K562 (cell line): ENCODE data around the gene WT1. TPM values are rescaled to one million over a fixed set of nuclear protein-coding genes. Genes with fewer than 3 reads are reported as not detected.

Source experiments
- ATAC-seq: fragments of 200-7000 bp; cut with Tn5 transposase; 3 replicates; pipeline ENCODE4 v1.9.1; 2020; ENCODE audit warnings: moderate library complexity
- BruUV-seq: library from RNA; stranded (reverse); fragments of 400-500 nt; replicated peaks from 2 replicates; lab custom pipeline; 2021; lab: Mats Ljungman, UMichigan
- CTCF ChIA-PET: fragments of 300-600 bp; formaldehyde crosslinking; extraction: SDS; loops from one replicate; lab custom pipeline; 2021; ENCODE audit warnings: low intra/inter-chr PET ratio; lab: Yijun Ruan, JAX
- POLR2A ChIA-PET: fragments of 300-600, 350-650 bp; sonication (Branson Sonifier 250); formaldehyde crosslinking; extraction: SDS; loops from one replicate; lab custom pipeline; 2021; ENCODE audit warnings: antibody characterized with exemption, inconsistent platforms; lab: Yijun Ruan, JAX
- DNase-seq, 4 experiments: peaks; one replicate each; pipeline versions ENCODE4 v3.0.0 to v3.0.0-alpha.2; 2011 to 2018; ENCODE audit warnings: low spot score in 3 of 4, mixed read lengths in 3 of 4; ENCODE audit errors: extremely low read depth in 1 of 4
- FAIRE-seq: peaks from 2 replicates; lab custom pipeline; 2011; peaks lifted over from hg19 to GRCh38; lab: Jason Lieb, UNC
- H2AFZ ChIP-seq: 2 replicates; pipeline ENCODE4 v1.6.0; 2011; ENCODE audit warnings: low read depth, low read length, control low read depth, inconsistent platforms
- H3K27ac ChIP-seq: fragments of 200-600 bp; 3 replicates; pipeline ENCODE4 v1.8.0; 2011; ENCODE audit warnings: low read depth, mild to moderate bottlenecking, control low read depth, inconsistent platforms, low read length, moderate library complexity, mixed read lengths; ENCODE audit errors: extremely low read depth
- H3K27me3 ChIP-seq, 2 experiments: fragments of 300-600 bp in 1 of 2; 2 replicates in 1 of 2; 3 replicates in 1 of 2; pipeline versions ENCODE4 v1.6.0 to v1.8.0; 2011; ENCODE audit warnings: inconsistent platforms in 2 of 2, low read length in 2 of 2, mild to moderate bottlenecking in 1 of 2, mixed read lengths in 1 of 2, moderate library complexity in 1 of 2; ENCODE audit not compliant: control insufficient read depth in 2 of 2, insufficient read depth in 2 of 2
- H3K36me3 ChIP-seq: fragments of 300-600 bp; 3 replicates; pipeline ENCODE4 v1.8.0; 2011; ENCODE audit warnings: mild to moderate bottlenecking, low read length, inconsistent platforms; ENCODE audit not compliant: control insufficient read depth, insufficient read depth
- H3K4me1 ChIP-seq, 2 experiments: fragments of 200-600 bp in 1 of 2; replicated peaks in 1 of 2; 2 replicates in 1 of 2; 3 replicates in 1 of 2; pipeline versions ENCODE4 v1.5.1 to v1.8.0; 2011; ENCODE audit warnings: inconsistent platforms in 2 of 2, low read length in 2 of 2, mild to moderate bottlenecking in 1 of 2, mixed read lengths in 1 of 2, moderate library complexity in 1 of 2; ENCODE audit not compliant: control insufficient read depth in 2 of 2, insufficient read depth in 2 of 2
- H3K4me2 ChIP-seq: 2 replicates; pipeline ENCODE4 v1.6.1; 2011; ENCODE audit warnings: low read length, control low read depth, inconsistent platforms, mixed read lengths; ENCODE audit not compliant: insufficient read depth
- H3K4me3 ChIP-seq: fragments of 200-600 bp; sonication (generic), shearing (Covaris generic); 2 replicates; pipeline ENCODE4 v1.5.1; 2016; ENCODE audit warnings: control low read depth, inconsistent platforms
- H3K79me2 ChIP-seq: fragments of 200-600 bp; 3 replicates; pipeline ENCODE4 v1.8.0; 2011; ENCODE audit warnings: low read length, inconsistent platforms; ENCODE audit not compliant: control insufficient read depth, insufficient read depth
- H3K9ac ChIP-seq, 2 experiments: 2 replicates each; pipeline versions ENCODE4 v1.6.0 to v1.6.1; 2011; ENCODE audit warnings: low read depth in 2 of 2, low read length in 2 of 2, control low read depth in 1 of 2, inconsistent platforms in 1 of 2, mild to moderate bottlenecking in 1 of 2, mixed read lengths in 1 of 2; ENCODE audit not compliant: insufficient read depth in 1 of 2
- H3K9me1 ChIP-seq: one replicate; pipeline ENCODE4 v1.6.0; 2011; ENCODE audit warnings: inconsistent platforms, mild to moderate bottlenecking, low read length, moderate library complexity; ENCODE audit not compliant: control insufficient read depth, insufficient read depth
- H3K9me3 ChIP-seq: replicated peaks from 2 replicates; pipeline ENCODE4 v1.5.1; 2011; ENCODE audit warnings: low read depth, low read length, inconsistent platforms; ENCODE audit not compliant: control insufficient read depth, insufficient read depth
- H4K20me1 ChIP-seq: replicated peaks from 2 replicates; pipeline ENCODE4 v1.6.1; 2011; ENCODE audit warnings: low read length, inconsistent platforms, mixed read lengths; ENCODE audit not compliant: control insufficient read depth, insufficient read depth
- CBX3 ChIP-seq, 2 experiments: IDR thresholded peaks; 1 replicate in 1 of 2; 2 replicates in 1 of 2; pipeline ENCODE4 v1.6.1; 2012; ENCODE audit warnings: inconsistent platforms in 2 of 2, low read length in 2 of 2, borderline replicate concordance in 1 of 2, control low read depth in 1 of 2
- POLR3G ChIP-seq: IDR thresholded peaks from 2 replicates; pipeline ENCODE4 v1.6.1; 2011; ENCODE audit not compliant: insufficient read length, insufficient replicate concordance; ENCODE audit errors: extremely low read depth
- PTRF ChIP-seq: fragments of 450-650 bp; IDR thresholded peaks from 2 replicates; pipeline ENCODE4 v1.6.1; 2016; ENCODE audit warnings: mild to moderate bottlenecking, missing genetic modification characterization, missing compliant biosample characterization
- RBFOX2 ChIP-seq: fragments of 200-400 bp; formaldehyde crosslinking; IDR thresholded peaks from 2 replicates; pipeline ENCODE4 v1.6.1; 2017; ENCODE audit warnings: low read depth, mild to moderate bottlenecking, low read length, moderate library complexity
- SIN3A ChIP-seq, 2 experiments: fragments of 150-350 bp in 1 of 2; IDR thresholded peaks; 2 replicates each; pipeline ENCODE4 v1.6.1; 2011 to 2016; ENCODE audit warnings: borderline replicate concordance in 2 of 2, low read depth in 2 of 2, low read length in 2 of 2, mild to moderate bottlenecking in 2 of 2, moderate library complexity in 2 of 2; ENCODE audit not compliant: control insufficient read depth in 1 of 2
- ZNF699 ChIP-seq: fragments of 250-450 bp; sonication (Bioruptor Pico); IDR thresholded peaks from 2 replicates; pipeline ENCODE4 v1.8.0; 2021; ENCODE audit warnings: mild to moderate bottlenecking, moderate library complexity; ENCODE audit not compliant: insufficient replicate concordance
- ZSCAN32 ChIP-seq: fragments of 450-650 bp; formaldehyde crosslinking; IDR thresholded peaks from 2 replicates; pipeline ENCODE4 v1.4.0; 2020; ENCODE audit warnings: mild to moderate bottlenecking, moderate library complexity
- WGBS: fragments of 100-300 bp; shearing (Covaris generic); methylation state at CpG from one replicate; pipeline ENCODE4 v1.1.6; 2016; ENCODE audit warnings: low coverage, mixed read lengths; ENCODE audit not compliant: insufficient coverage; ENCODE audit errors: missing lambda C conversion rate; 5-methylcytosine and 5-hydroxymethylcytosine counted together
- in situ Hi-C: fragments of 300-500 bp; cut with MboI; formaldehyde crosslinking; loops from 4 replicates; pipeline ENCODE4 v1.15.0; 2018; ENCODE audit warnings: inconsistent platforms, mixed read lengths
- intact Hi-C: fragments of 100-400 bp; cut with micrococcal nuclease; formaldehyde crosslinking; loops from 2 replicates; pipeline ENCODE4 v1.14.2; 2022
- polyA plus RNA-seq, 8 experiments: library from polyadenylated mRNA; depleted of rRNA in 4 of 8; stranded (reverse) in 5 of 8; unstranded in 3 of 8; fragments of >200 nt; fragmentation: Nextera tagmentation in 2 of 8; fragmentation: Illumina TruSeq in 1 of 8; extraction: Ambion mirVana in 2 of 8; extraction: Trizol in 1 of 8; gene quantifications; 2 replicates each; pipeline versions ENCODE4 v1.2.1 to v1.2.3, GENCODE V29; 2011 to 2014; ENCODE audit warnings: inconsistent platforms in 1 of 8, missing spikeins in 1 of 8
- total RNA-seq, 7 experiments: library from RNA; depleted of rRNA in 6 of 7; stranded (reverse); fragments of >200 nt in 6 of 7; fragmentation: Illumina TruSeq in 2 of 7; extraction: Trizol in 2 of 7; gene quantifications; 2 replicates each; pipeline versions ENCODE4 v1.2.1 to v1.2.3, GENCODE V29; 2011 to 2021; ENCODE audit warnings: low replicate concordance in 1 of 7
- TF ChIP-seq, protein P1 (sequence below): fragments of 450-650 bp; formaldehyde crosslinking; IDR thresholded peaks from 2 replicates; pipeline ENCODE4 v1.4.0; 2022; ENCODE audit warnings: missing genetic modification characterization
- TF ChIP-seq, protein P2 (sequence below): sonication (generic); formaldehyde crosslinking; IDR thresholded peaks from 2 replicates; pipeline ENCODE4 v1.8.1; 2022; ENCODE audit warnings: missing genetic modification reagents
- TF ChIP-seq, protein P3 (sequence below), 2 experiments: fragments of 450-650 bp in 1 of 2; sonication (generic) in 1 of 2; formaldehyde crosslinking in 1 of 2; IDR thresholded peaks in 1 of 2; conservative IDR thresholded peaks in 1 of 2; 2 replicates each; pipeline versions ENCODE4 v1.6.1 to v1.8.1; 2016 to 2023; ENCODE audit warnings: mild to moderate bottlenecking in 2 of 2, moderate library complexity in 2 of 2, inconsistent platforms in 1 of 2, missing genetic modification reagents in 1 of 2
- TF ChIP-seq, protein P4 (sequence below): fragments of 450-650 bp; formaldehyde crosslinking; IDR thresholded peaks from 2 replicates; pipeline ENCODE4 v1.4.0; 2022; ENCODE audit warnings: missing genetic modification characterization

The WT1 gene
- total and polyA plus RNA-seq, 9 of the 15 experiments (the other 6 are each of a cell fraction or from before 2014, with no cell fraction given), result 7.1 to 33.8 (median 19.4) TPM

DNA sequence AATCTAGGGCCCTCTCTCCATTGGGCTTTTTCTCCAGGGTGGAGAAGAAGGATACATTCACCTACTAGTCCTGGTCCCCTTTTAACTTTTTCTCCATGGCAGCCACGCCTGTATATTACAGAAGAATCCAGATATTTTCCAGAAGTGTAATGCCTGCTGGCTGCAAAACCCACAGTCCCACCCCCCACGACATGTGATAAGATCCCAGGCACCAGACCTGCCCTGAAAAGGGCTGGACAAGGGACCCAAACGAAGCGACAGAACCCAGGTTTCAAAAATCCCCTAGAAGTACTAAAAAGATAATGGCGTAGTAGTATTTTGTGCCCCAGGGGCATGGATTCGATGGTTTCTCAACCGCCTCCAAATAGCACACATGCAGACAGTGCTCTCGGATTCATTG is 2.8 kb downstream of the WT1 start (continued):
- TF ChIP-seq POLR3G (no peak), PTRF (tag) (no peak), SIN3A (IDR thresholded peaks at IDR 0.05; ENCODE audit: borderline replicate concordance in 2 of 2, control insufficient read depth in 1 of 2, low read depth in 2 of 2, low read length in 2 of 2) (peak in 1 of 2 experiments; percentile 28; a peak in 1 of 4 replicates), ZNF699 (CRISPR knock-in tag) (no peak)
- TF ChIP-seq, protein P1, sequence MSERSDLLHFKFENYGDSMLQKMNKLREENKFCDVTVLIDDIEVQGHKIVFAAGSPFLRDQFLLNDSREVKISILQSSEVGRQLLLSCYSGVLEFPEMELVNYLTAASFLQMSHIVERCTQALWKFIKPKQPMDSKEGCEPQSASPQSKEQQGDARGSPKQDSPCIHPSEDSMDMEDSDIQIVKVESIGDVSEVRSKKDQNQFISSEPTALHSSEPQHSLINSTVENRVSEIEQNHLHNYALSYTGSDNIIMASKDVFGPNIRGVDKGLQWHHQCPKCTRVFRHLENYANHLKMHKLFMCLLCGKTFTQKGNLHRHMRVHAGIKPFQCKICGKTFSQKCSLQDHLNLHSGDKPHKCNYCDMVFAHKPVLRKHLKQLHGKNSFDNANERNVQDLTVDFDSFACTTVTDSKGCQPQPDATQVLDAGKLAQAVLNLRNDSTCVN, result no peak

DNA sequence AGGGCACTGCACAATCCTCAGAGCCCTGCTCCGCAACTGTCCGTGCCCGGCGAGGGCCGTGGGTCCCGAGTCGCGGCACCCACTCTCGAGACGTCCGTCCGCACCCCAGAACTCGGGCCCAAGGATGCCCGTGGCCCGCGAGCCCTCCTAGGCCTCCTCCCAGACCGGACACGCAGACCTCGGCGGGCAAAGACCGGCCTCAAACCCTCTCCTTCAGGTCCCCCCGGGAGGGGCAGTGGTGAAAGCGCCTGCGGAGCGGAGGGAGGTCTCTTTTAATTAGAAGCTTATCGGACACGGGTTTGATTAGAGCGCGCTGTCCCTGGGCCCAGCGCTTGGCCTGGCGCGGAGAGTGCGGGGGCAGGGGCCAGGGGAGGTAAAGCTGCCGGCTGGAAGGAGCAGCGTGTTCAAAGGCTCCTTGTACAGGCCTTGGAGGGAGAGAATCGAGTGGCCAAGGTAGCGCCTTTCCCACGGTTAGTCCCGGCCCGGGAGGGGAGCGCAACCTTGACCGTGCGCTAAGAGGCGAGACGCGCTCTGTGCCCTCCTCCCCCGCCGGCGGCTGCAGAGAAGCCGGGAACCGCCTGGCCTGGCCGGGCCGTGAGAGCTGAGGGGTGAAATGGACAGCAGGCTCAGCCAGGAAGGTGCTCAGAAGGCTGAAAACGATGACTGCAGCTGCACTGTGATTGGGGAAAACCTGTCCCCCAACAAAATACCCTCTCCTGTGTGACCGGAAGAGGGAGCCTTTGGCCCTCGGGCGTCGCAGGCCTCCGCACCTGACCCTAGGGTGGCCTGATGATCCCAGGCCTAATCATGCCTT is 4.6 kb downstream of the WT1 start:
- FAIRE-seq, result no peak
- Histone ChIP-seq H3K9me3 (peaks cover 8% of the 10 kb centered on the region; the same call in 1 of the 2 replicates), H3K9ac (no peak overlapping the region), H3K27ac (no peak overlapping the region), H4K20me1 (no peaks in the 10 kb centered on the region), H3K9me1 (no peaks in the 10 kb centered on the region), H3K36me3 (peaks cover 60% of the 10 kb centered on the region), H3K79me2 (peaks cover 93% of the 10 kb centered on the region), H3K4me3 (no peak overlapping the region), H3K27me3 (no peaks in the 10 kb centered on the region), H3K4me2 (no peak overlapping the region), H3K4me1 (peaks cover 15 to 59% of the 10 kb centered on the region in 2 experiments; a peak in 4 of 5 replicates), H2AFZ (no peak overlapping the region)
- BruUV-seq, result no TSS peak
- POLR2A ChIA-PET, result interaction anchor here (1.5 to 1.6 kb wide), 2 partner anchors 9 to 10 kb away, joined by 7 to 9 read pairs; no protein-coding TSS in a partner anchor
- CTCF ChIA-PET, result no interaction called here
- intact Hi-C loops, result loop anchor here (5.0 kb wide), 2 partner anchors 152 to 362 kb away; partner anchors contain the start of genes CCDC73 and EIF3M
- DNase-seq, result no peak
- ATAC-seq, result no peak
- 94% methylated on average over 27 of the region's 59 CpGs for WGBS
- in situ Hi-C loops, result no loop called here
- TF ChIP-seq, protein P2, sequence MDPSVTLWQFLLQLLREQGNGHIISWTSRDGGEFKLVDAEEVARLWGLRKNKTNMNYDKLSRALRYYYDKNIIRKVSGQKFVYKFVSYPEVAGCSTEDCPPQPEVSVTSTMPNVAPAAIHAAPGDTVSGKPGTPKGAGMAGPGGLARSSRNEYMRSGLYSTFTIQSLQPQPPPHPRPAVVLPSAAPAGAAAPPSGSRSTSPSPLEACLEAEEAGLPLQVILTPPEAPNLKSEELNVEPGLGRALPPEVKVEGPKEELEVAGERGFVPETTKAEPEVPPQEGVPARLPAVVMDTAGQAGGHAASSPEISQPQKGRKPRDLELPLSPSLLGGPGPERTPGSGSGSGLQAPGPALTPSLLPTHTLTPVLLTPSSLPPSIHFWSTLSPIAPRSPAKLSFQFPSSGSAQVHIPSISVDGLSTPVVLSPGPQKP (CRISPR knock-in tag), result no peak
- TF ChIP-seq RBFOX2 (peak; percentile 64), ZSCAN32 (CRISPR knock-in tag) (no peak), CBX3 (IDR thresholded peaks at IDR 0.05; ENCODE audit: borderline replicate concordance in 1 of 2, low read length in 2 of 2) (peak in 1 of 2 experiments; percentile 19; a peak in 1 of 3 replicates)
- TF ChIP-seq, protein P3, sequence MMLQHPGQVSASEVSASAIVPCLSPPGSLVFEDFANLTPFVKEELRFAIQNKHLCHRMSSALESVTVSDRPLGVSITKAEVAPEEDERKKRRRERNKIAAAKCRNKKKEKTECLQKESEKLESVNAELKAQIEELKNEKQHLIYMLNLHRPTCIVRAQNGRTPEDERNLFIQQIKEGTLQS (IDR thresholded peaks at IDR 0.05), result 0 out of 2 replicates have a peak, but pooled peaks have one; percentile 12
- TF ChIP-seq, protein P3 (CRISPR knock-in tag; conservative IDR thresholded peaks at IDR 0.05), result no peak
- TF ChIP-seq, protein P4, sequence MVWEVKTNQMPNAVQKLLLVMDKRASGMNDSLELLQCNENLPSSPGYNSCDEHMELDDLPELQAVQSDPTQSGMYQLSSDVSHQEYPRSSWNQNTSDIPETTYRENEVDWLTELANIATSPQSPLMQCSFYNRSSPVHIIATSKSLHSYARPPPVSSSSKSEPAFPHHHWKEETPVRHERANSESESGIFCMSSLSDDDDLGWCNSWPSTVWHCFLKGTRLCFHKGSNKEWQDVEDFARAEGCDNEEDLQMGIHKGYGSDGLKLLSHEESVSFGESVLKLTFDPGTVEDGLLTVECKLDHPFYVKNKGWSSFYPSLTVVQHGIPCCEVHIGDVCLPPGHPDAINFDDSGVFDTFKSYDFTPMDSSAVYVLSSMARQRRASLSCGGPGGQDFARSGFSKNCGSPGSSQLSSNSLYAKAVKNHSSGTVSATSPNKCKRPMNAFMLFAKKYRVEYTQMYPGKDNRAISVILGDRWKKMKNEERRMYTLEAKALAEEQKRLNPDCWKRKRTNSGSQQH (CRISPR knock-in tag), result no peak
